Ramos (cell line): ENCODE data around the gene PLVAP.
"Not testable (repeated sequence)": the region's sequence is repeated elsewhere in the genome, so short reads cannot be mapped to it uniquely, and the experiment has no call there.

Experiments
- in situ Hi-C: fragments of 300-500 bp; cut with MboI; formaldehyde crosslinking; loops from one replicate; pipeline ENCODE4 v1.14.3; 2022; ENCODE audit warnings: low sequenced_read_pairs; ENCODE audit not compliant: unreplicated experiment

Gene PLVAP

GRCh38 chr19:17402982-17403855 lies 26.1 kb upstream of the PLVAP start:
- in situ Hi-C loops = no loop called here

GRCh38 chr19:17401628-17402027 lies 24.5 kb upstream of the PLVAP start:
- in situ Hi-C loops = no loop called here

- in situ Hi-C loops = no loop called here
Measured at GRCh38 chr19:17398902-17399527, 21.9 kb upstream of the PLVAP start.

- in situ Hi-C loops = no loop called here
Measured at GRCh38 chr19:17394891-17395415, 17.8 kb upstream of the PLVAP start.

GRCh38 chr19:17393914-17394313 lies 16.8 kb upstream of the PLVAP start, which contains the start of gene CCDC194:
CCDC194 (minus strand) TSS chr19:17394196; CDS start chr19:17394158, 38 bp downstream.
- in situ Hi-C loops = no loop called here

- in situ Hi-C loops = no loop called here
Measured at GRCh38 chr19:17393002-17393401, 15.9 kb upstream of the PLVAP start.

GRCh38 chr19:17391371-17392151 lies 14.4 kb upstream of the PLVAP start:
- in situ Hi-C loops = no loop called here

- in situ Hi-C loops = no loop called here
Measured at GRCh38 chr19:17390665-17391370, 13.7 kb upstream of the PLVAP start.

GRCh38 chr19:17389957-17390664 lies 13.0 kb upstream of the PLVAP start:
- in situ Hi-C loops = loop anchor here (5.0 kb wide), 1 partner anchor 43 kb away; no protein-coding TSS in a partner anchor

- in situ Hi-C loops = loop anchor here (5.0 kb wide), 1 partner anchor 42 kb away; no protein-coding TSS in a partner anchor
Measured at GRCh38 chr19:17389288-17389687, 12.1 kb upstream of the PLVAP start.

- in situ Hi-C loops = loop anchor here (5.0 kb wide), 1 partner anchor 39 kb away; no protein-coding TSS in a partner anchor
Measured at GRCh38 chr19:17385878-17386611, 8.9 kb upstream of the PLVAP start.

GRCh38 chr19:17380426-17381138 lies 3.4 kb upstream of the PLVAP start:
- in situ Hi-C loops = no loop called here

GRCh38 chr19:17379221-17379631 lies 2.1 kb upstream of the PLVAP start:
- in situ Hi-C loops = no loop called here

- in situ Hi-C loops = no loop called here
Measured at GRCh38 chr19:17378271-17378670, 1.1 kb upstream of the PLVAP start.

GRCh38 chr19:17370026-17370587 lies 7.0 kb downstream of the PLVAP start:
- in situ Hi-C loops = no loop called here

- in situ Hi-C loops = no loop called here
Measured at GRCh38 chr19:17365361-17365760, 11.8 kb downstream of the PLVAP start.

- in situ Hi-C loops = not testable (repeated sequence)
Measured at GRCh38 chr19:17363852-17364605, 13.1 kb downstream of the PLVAP start.
